Fibroblast of gingiva (primary cell): ENCODE results near the gene TMEM108.

Experiments
- DNase-seq: peaks from one replicate; pipeline ENCODE4 v3.0.0-alpha.2; 2011; ENCODE audit warnings: low read depth

The TMEM108 gene

DNA sequence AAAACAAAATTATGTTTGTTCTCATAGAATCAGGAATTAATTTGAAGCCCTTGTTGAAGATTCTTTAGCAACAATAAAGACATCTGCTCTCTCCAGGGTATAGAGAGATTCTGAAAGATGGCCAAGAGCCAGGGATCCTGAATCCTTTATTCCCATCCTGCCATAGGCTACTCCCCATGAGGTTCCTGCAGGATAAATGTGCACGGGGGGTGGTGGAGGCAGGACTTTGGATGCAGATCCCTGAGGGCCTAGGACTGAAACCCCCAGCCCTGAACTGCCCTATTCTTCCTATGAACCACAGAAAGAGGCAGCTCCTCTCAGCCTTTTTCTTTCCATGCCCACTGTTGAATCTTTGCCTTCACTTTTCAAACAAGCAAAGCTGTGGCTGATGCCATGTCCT, 17.1 kb downstream of the TMEM108 start:
- DNase-seq = no peak

DNA sequence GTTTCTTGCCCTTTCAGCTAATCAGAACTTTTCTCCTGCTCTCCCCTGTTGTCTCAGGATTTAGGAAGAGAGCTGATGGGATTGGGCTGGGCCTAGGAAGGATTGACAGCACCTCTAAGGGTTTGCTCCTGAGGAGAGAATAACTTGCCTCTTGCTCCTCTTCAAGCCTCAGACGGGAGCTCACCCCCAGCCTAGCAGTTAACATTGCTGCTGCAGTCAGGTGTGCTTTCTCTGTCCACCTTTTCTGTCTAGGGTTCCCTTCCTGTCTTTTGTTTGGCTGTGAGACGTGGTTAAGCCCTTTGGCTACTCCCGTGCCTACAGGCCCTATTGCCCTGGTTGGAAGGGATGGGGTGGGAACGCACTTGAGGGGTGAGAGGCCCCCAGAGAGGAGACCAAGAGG, 20.1 kb downstream of the TMEM108 start:
- no peak for DNase-seq

DNA sequence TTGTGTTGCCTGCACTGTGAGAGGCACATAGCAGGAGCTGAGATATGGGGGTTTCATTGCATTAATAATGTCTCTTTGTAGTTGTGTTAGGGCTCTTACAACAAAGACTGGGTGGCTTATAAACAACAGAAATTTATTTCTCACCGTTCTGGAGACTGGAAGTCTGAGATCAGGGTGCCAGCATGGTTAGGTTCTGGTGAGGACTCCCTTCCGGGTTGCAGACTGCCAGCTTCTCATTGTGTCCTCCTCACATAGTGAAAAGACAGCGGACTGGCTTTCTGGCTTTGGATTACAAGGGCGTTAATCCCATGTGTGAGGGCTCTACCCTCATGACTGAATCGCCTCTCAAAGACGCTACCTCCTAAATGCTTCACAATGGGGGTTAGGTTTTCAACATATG, 20.6 kb downstream of the TMEM108 start:
- no peak for DNase-seq

DNA sequence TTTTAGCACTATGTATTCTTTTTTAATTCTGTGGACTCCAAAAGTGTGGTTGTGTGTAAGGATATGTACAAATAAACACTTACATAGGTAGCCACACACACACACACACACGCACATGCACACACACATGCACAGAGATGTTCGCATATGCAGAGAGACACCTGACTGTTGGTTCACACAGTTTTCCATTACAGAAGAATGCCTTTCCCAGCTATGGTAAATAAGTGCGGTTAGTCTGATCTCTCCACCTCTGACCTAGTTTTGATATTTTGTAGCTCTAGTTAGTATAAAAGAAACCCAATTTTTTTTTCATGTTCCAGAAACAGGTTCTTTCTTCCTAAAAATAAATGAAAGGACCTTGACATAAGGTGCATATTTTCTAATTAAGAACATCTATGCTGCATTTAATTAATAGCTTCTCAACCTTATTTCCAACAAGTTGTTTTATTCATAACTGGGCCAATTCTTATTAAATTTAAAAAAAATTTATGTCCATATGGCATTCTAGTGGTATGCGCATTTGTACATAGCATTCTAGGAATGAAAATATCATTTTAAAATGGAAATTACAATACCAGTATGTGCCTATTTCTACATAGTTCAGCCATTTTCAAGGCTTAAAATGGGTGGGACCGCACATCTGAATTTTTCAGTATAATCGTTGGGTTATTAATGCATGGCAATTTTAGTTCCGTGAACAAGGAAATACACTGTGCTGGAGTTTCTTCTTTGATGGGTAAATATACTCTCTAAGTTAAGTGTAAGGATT, 27.2 kb downstream of the TMEM108 start:
- DNase-seq = no peak

DNA sequence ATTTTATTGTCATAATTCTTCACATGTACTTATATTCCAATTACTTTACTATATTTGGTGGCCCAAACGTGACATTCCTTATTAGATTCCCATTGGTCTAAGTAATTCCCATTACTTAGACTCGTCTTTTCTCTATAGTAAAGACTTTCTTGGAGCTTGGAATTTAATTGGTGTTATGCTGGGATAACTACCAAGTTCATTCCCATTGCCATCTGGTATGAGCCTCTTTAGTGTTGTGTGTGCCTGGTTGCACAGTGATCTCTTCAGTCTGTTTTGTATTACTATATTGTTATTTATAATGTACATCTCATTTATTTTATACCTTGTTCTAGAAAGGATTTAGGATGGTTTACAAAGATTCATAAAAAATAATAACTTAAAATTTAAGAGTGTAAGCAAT, 27.8 kb downstream of the TMEM108 start:
- DNase-seq = no peak

DNA sequence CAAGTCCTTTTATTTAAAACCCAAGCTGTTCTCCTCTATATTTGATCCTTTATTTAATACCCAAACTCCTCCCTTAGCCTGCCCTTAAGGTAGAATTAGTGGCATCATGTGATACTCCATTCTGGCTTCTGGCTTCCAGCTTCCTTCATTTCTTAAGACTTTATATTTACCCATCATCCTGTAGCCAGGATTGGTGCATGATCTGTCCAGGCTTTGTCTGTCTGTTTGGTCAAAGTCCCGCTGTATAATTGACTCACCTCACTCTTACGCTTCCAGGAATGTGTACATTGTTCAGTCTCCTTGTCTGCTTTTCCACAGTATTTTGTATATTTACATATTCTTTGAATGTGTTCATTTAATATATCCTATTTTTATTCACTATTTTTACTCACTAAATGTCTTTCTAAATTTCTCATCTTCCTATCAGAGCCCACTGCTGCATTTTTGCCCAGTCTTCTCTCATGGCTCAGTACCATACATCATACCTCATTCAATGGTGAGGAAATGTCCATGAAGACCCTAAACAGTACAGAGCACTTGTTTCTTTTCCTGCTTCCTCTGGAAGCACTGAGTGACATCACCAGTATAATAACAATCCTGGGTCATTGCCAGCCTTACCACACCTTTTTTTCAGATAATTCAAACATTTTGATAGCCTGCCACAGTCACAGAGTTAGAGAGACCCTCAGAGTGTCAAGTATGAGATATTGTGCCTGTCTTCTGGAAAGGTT, 31.5 kb downstream of the TMEM108 start:
- DNase-seq = no peak

DNA sequence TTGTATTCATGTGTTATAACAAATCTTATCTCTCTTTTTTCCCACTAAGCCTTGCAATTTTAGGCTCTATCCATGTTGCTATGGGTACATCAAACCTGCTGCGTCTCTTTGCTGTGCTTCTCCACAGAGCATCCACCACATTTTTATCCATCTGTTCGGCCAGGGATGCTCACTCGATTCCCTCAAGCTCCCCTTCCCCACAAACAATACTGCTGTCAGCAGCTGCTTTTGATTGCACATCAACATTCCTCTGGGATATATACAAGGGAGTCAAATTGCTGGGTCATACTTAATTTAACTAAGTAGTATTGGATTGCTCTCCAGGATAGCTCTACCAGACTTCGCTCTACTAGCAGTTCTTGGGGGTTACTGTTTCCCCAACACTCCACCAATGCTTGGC, 36.8 kb downstream of the TMEM108 start:
- DNase-seq = no peak

DNA sequence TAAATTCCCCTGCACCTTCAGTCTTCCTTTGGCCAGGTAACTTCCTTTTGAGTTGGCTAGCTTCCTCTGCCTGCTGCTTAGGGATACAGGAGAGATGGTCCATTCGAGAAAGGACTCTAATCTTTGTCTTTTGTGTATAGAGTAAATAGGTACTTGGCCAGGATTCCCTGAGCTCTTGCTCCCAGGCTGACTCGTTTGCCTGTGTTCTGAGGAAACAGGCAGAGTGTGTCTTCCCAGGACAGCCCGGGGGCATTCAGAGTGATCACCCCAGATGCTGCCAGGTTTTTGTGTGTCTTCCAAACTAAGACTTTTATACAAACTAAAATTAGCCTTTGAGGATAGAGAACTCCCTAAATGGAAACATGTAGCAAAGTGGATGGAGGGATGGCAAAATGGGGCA, 39.5 kb downstream of the TMEM108 start:
- no peak for DNase-seq

DNA sequence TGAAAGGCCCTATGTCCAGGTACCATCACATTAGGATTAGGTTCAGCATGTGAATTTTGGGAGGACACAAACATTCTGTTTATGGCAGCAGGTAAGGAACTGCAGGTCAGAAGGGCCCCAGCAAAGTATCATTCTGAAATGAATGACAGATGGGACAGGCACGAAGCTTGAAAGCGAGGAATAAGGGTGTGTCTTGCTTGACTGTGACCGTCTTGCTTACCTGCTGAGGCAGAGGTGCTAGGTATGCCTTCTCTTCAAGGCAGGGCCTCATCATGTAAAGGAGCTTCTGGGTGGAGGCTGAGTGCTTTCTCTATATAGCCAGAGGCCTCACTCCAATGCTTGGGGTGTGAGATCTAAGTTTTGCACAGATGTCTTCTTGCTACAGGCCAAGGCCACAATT, 41.4 kb downstream of the TMEM108 start:
- DNase-seq = no peak

DNA sequence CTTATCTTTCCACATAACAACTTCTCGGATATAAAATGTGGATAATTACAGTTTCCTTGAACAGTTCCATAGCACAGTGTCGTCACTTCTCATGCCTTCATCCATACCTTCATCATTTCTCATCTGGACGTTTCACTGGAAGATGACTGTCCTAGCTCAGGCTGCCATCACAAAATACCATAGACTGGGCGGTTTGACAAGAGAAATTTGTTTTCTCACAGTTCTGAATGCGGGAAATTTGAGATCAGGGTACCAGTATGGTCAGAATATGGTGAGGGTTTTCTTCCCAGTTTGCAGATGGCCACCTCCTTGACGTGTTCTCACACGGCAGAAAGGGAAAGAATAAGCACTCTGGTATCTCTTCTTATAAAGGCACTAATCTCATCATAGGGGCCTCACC, 42.8 kb downstream of the TMEM108 start:
- DNase-seq = no peak

DNA sequence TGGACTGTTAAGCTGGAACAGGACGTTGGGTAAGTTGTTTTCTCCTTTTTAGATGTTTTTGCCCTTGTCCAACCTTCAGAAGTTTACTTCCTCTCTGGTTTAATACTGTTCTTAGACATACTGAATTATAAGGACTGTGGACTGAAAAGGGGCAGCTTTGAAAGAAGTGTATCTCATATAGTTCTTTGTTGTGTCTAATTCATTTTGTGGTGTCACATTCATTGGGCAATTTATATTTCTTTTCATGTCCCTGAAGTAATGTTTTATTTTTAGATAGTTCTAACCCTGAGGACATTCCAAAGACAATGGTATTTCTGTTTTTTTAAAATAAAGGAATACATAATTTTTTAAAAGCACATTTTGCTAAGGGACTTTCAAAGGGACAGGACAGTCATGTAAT, 45.2 kb downstream of the TMEM108 start:
- DNase-seq = no peak

DNA sequence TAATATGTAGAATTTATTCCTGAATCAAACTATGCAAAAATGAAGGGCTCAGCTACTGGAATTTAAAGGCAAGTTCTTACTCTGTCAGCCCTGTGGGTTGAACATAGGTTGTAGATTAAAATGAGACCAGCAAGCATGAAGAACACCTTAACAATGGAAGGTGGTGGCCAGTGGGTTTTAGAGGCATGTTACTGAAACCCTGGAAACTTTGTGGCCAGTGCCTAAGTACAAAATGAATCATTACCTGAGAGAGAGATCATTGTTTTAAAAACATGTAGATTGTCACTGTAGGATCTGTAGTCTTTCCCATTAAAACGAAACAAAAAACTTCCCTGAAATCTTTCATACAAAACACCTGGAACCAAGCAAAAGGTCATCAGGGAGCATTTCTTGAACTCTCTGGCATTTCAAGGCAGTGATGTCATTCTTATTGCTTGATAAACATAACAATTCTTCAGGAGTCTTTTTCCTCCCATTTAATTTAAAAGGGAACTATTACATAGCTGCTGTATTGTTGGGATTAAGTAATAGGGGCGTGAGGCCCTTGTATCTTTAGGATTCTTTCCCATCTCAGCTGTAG, 51.8 kb downstream of the TMEM108 start:
- no peak for DNase-seq

DNA sequence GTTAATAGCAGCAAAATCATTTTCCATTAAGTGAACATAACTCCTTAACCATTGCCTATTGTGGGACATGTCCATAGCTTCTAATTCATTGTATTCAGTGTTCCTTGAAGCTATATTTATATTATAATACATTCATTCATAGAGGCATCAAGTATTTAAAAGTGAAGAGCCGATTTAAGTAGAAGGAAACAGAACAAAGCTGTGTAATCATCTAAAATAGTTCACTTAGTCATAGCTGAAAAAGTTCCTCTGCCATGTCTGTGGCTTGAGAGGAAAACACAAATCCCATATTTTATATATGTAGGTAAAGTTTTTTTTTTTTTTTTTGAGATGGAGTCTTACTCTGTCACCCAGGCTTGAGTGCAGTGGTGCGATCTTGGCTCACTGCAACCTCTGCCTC, 54.5 kb downstream of the TMEM108 start:
- no peak for DNase-seq

DNA sequence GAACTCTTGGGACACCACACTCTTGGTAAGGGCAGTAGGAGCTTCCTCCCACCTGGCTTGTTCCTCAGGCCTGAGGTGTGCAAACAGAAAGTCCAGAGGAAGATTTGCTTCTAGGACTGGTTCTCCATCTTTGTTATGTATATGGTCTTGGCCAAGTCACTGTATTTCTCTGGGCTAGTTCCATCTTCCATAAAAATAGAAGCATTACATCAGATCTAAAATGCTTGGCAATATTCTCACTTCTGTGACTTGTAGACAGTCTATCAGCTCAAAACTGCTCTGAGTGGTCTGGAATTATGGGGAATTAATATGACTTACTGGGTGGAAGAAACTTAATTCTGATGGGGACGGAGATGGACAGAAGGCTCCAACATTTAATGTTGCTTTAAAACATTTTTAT, 55.2 kb downstream of the TMEM108 start:
- DNase-seq = no peak

DNA sequence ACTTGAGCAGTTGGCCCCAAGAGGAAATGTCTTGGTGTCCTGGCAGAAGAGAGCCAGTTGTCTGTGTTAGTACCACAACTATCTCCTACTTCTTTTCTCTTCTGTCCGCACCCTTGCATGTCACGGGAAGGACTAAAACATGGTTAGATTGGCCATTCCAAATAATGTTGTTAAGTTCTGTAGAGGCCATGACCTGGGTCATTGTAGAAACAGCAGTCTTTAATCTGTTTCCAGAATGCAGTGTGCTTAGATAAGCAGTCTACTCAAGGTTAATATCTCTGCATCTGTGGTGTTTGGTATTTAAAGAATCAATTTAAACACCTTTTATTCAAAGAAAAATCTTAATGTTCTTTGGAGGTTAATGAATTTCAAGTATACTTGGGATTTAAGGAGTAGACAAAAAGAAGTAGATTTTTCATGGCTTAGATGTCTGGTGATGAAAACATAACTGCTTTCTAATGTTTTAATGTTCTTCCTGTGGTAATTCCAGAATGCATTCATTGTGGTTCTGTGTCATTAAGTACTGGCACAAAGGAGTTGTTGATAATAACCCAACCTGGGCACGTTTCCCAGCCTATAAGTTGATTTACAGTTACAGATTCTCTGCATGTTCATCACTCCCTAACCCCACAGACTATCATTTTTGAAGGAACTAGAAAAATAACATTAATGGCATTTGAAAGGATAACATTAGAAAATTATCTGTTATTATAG, 58.9 kb downstream of the TMEM108 start:
- DNase-seq = no peak

DNA sequence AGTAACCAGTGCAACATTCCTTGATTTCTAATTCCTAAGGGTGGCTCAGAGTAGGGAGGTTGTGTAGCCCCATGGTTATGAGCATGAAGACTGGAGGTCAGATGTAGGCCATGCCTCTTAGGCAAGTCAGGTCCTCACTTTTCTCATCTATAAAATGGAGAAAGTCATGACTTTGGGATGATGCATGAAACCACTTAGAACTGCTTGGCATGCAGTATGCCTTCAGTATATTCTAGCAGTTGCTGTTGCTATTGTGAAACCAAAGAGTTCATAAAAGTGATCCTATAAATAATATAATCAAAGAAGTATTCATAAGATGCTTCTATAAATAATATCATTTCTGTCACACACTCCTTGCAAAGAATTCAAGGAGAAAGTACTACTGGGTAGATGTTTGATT, 65.5 kb downstream of the TMEM108 start:
- no peak for DNase-seq

DNA sequence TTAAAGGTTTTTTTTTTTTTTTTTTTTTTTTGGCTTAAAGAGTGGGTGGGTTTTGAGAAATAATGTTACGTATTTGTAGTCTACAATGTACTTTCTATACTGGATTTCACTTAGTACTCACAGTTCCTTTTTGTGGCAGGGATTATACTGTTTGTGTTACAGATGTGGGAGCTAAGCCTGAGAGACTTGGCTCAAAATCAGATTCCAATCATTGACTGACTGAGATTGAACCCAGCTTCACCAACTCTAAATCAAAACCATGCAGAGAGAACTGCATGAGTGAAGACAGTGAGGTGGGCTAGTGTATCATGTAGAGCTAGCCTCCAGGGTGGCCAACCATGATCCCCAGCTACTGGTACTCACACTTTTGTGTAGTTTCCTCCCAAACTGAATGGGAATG, 68.0 kb downstream of the TMEM108 start:
- DNase-seq = no peak

DNA sequence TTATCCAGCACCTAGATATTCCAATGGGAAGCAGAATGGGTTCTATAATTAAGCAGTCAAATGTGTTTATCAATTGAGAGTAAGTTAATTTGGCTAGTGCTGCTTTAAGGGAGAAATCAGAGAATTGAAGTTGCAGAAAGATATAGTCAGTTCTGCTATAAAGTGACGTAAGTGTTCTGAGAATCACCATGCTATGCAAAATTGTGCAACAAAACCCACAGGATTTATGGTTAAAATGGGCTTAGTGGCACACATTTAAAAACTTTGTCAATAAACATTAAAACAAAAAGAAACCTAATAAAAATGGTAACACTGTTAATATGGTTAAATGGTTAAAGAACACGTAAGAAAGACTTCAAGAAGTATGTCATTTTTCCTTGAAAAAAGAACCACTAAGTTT, 74.5 kb downstream of the TMEM108 start:
- DNase-seq = no peak

DNA sequence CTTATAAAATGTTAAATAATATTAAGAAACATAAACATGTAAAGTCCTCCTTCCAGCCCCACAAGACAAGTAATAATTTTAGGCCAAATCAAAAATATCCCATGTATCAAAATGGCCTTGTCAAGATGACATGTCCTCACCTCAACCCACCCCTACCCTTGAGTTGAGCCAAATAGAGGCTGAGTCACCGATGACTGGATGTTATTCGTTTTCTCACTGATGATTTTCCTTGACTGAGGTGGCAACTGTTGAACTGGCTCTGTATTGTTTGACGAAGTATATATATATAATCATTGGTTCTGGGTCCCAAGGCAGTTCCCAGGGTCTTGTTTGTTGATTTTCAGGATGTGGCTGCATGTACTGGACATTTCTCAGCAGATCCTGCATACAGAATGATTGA, 75.3 kb downstream of the TMEM108 start:
- no peak for DNase-seq

DNA sequence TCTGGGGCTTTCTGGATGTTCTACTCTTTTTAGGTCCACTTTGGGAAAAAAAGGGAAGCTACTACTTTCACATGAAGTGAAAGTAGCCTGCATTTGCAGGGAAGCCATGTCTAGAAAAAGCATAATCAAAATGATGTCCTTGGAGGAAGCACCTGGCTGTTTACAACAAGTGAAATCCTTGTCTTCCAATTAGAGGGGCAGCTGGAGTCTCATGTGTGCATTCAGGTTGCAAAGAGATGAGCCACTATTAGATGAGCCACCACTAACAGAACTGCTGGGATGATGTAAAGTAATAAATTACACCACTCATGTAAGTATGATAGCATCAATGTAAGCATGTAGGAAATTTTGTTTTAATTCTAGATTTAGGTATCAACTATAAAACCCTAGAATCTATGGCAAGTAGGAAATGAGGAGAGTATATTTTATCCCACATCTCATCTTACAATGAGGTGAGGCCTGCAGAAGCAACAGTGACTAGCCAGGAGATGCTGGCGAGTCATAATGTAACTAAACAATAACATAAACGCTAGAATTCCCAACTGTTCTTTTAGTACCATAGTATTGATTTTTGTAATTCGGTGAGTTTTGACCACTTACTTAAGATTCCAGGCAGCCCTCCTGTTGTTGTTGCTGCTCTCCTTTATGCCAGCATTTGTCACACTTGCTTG, 75.9 kb downstream of the TMEM108 start:
- DNase-seq = no peak

DNA sequence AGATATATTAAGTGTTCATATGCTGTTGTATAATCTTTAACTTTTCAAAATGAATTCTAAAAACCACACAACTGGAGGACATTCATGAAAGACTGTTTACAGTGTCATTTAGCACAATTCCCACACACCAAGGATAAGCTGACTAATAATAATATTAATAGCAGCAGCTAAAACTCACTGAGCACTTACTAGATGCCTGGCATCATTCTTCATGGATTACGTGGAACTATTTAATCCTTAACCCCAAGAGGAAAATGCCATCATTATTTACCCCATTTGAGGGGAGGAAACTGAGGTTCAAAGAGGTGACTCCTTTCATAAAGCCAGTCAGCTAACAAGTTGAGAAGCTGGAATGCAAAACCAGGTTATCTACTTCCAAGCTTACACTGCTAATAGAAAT, 77.0 kb downstream of the TMEM108 start:
- DNase-seq = no peak

DNA sequence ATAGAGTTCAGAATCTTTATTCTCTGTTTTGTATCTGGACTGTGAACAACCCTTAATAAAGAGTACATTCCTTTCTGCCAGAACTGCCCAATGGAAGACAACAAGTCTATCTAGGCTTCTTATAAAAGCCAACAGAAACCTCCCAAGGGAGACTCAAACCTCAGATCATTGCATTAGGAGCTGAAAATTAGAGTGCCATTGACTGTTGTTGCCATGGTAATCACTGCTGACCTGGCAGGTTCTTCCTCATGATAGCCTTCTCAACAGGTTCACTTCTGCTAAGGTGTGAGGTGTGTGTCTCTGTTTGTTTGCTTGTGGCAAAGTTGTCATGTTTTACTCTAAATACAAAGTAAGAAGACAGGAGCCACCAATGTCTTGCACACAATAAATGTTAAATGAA, 79.2 kb downstream of the TMEM108 start:
- no peak for DNase-seq
